ENCODE data around the gene FKBP2.

DNA sequence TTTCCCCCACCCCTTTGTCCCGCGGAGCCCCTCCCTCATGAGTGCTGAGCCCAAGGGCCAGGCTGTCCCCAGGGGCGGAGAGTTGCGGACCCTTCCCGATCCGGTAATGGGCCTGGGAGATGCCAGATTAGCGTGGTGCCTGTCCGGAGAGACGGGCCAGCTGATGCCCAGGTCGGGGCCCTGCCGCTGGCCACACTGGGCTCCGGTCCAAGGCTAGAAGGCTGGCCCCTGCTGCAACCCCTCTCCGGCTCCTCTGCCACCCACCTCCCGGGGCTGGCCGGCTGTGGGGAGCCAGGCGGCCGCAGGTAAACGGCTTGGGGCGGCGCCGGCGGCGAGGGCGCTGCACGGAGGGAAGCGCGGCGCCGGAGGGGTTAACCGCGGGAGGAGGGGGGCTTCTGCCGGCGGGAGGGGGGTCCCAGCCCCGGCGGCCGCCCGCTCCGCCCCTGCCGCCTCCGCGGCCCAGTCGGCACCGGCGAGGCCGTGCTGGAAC lies 50.4 kb downstream of the FKBP2 start, which contains the start of gene KCNK4:
- TF ChIP-seq, protein P1, sequence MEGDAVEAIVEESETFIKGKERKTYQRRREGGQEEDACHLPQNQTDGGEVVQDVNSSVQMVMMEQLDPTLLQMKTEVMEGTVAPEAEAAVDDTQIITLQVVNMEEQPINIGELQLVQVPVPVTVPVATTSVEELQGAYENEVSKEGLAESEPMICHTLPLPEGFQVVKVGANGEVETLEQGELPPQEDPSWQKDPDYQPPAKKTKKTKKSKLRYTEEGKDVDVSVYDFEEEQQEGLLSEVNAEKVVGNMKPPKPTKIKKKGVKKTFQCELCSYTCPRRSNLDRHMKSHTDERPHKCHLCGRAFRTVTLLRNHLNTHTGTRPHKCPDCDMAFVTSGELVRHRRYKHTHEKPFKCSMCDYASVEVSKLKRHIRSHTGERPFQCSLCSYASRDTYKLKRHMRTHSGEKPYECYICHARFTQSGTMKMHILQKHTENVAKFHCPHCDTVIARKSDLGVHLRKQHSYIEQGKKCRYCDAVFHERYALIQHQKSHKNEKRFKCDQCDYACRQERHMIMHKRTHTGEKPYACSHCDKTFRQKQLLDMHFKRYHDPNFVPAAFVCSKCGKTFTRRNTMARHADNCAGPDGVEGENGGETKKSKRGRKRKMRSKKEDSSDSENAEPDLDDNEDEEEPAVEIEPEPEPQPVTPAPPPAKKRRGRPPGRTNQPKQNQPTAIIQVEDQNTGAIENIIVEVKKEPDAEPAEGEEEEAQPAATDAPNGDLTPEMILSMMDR (conservative IDR thresholded peaks at IDR 0.05; ENCODE audit: low read length): no peak
- TF ChIP-seq EZH2phosphoT487 (IDR thresholded peaks at IDR 0.05; ENCODE audit: borderline replicate concordance): no peak
